AG09319 (cell line): Measurements from ENCODE around the gene GINS3.

Experiments used
- DNase-seq: peaks from one replicate; pipeline ENCODE4 v3.0.0-alpha.2; 2010; ENCODE audit warnings: low read depth; ENCODE audit errors: extremely low read depth
- CTCF ChIP-seq: IDR thresholded peaks from 2 replicates; pipeline ENCODE4 v1.5.1; 2011; ENCODE audit warnings: low read depth, mild to moderate bottlenecking, inconsistent platforms, low read length, moderate library complexity

The GINS3 gene

GRCh38 chr16:58392215-58393137, at the start of gene GINS3:
TSS of gene GINS3 (plus strand) at chr16:58392471. CDS start at chr16:58392602, 131 bp downstream.
- DNase-seq: peak; percentile 73
- TF ChIP-seq CTCF: no peak

- no peak for DNase-seq
- no peak for TF ChIP-seq CTCF
Observed at GRCh38 chr16:58343562-58343961, 48.7 kb upstream of the GINS3 start.

GRCh38 chr16:58345574-58346354, 46.5 kb upstream of the GINS3 start:
- no peak for DNase-seq
- peak; percentile 13; the same call in 1 of the 2 replicates for TF ChIP-seq CTCF

- TF ChIP-seq CTCF: no peak
- no peak for DNase-seq
Observed at GRCh38 chr16:58346831-58347371, 45.4 kb upstream of the GINS3 start.

- TF ChIP-seq CTCF: no peak
Observed at GRCh38 chr16:58348986-58349385, 43.3 kb upstream of the GINS3 start.

GRCh38 chr16:58352690-58353089, 39.6 kb upstream of the GINS3 start:
- no peak for DNase-seq
- TF ChIP-seq CTCF: no peak

More at GRCh38 chr16:58348986-58349385, 43.3 kb upstream of the GINS3 start:
- no peak for DNase-seq
